Measurements from ENCODE around the gene ABHD10.

GRCh38 chr3:111954228-111954990, 24.4 kb upstream of the ABHD10 start:
- no peak for TF ChIP-seq CTCF (IDR thresholded peaks at IDR 0.05)
- no peak for TF ChIP-seq POLR2A (IDR thresholded peaks at IDR 0.05)
- no peak for TF ChIP-seq POLR2AphosphoS5 (IDR thresholded peaks at IDR 0.05)
- no peak for TF ChIP-seq EP300 (IDR thresholded peaks at IDR 0.05)

Data from upper lobe of left lung (tissue), 4 donors.